Activated effector memory CD4-positive, alpha-beta T cell treated with anti-CD3 and anti-CD28 coated beads, Interleukin-2, amount 50 U/mL, for 16 hours (primary cell): ENCODE data around the gene BICDL2.
A peak's percentile ranks its signal among the peaks of the same experiment; 100 is the strongest.

Experiments used
- DNase-seq: peaks from one replicate; pipeline ENCODE4 v3.0.0-alpha.2; 2020

The BICDL2 gene

GRCh38 chr16:3023415-3023668 is 13.4 kb downstream of the BICDL2 start:
- DNase-seq: peak; percentile 76

GRCh38 chr16:3022684-3023414 is 13.9 kb downstream of the BICDL2 start:
- no peak for DNase-seq

GRCh38 chr16:3022208-3022683 is 14.5 kb downstream of the BICDL2 start:
- peak; percentile 96 for DNase-seq

- peak; percentile 93 for DNase-seq
Measured at GRCh38 chr16:3021449-3022207, 15.1 kb downstream of the BICDL2 start.

GRCh38 chr16:3020604-3021448 is 15.9 kb downstream of the BICDL2 start:
- peak; percentile 88 for DNase-seq

GRCh38 chr16:3020247-3020603 is 16.5 kb downstream of the BICDL2 start, which contains the start of gene TNFRSF12A:
Gene TNFRSF12A (plus strand): TSS chr16:3020368. CDS start chr16:3020398, 30 bp downstream.
- peak; percentile 89 for DNase-seq

GRCh38 chr16:3019594-3020246 is 17.0 kb downstream of the BICDL2 start:
- DNase-seq: no peak

GRCh38 chr16:3017794-3018506 is 18.8 kb downstream of the BICDL2 start, which contains the start of gene CLDN6:
Gene CLDN6 (minus strand): TSS chr16:3018183. CDS start chr16:3016021, 2,162 bp downstream.
- peak; percentile 75 for DNase-seq

GRCh38 chr16:3017344-3017743 is 19.4 kb downstream of the BICDL2 start:
- DNase-seq: no peak

GRCh38 chr16:3015865-3016521 is 20.8 kb downstream of the BICDL2 start:
- DNase-seq: no peak

- DNase-seq: no peak
Measured at GRCh38 chr16:3014971-3015370, 21.8 kb downstream of the BICDL2 start.

- DNase-seq: no peak
Measured at GRCh38 chr16:3013998-3014690, 22.6 kb downstream of the BICDL2 start.

GRCh38 chr16:3013491-3013951 is 23.2 kb downstream of the BICDL2 start:
- no peak for DNase-seq

GRCh38 chr16:3012828-3013420 is 23.8 kb downstream of the BICDL2 start, which contains the start of gene CLDN9:
Gene CLDN9 (plus strand): TSS chr16:3012923. CDS start chr16:3013363, 440 bp downstream.
- no peak for DNase-seq

GRCh38 chr16:3012246-3012645 is 24.5 kb downstream of the BICDL2 start:
- DNase-seq: no peak

GRCh38 chr16:3010510-3010909 is 26.2 kb downstream of the BICDL2 start:
- no peak for DNase-seq

- DNase-seq: no peak
Measured at GRCh38 chr16:3009568-3010390, 27.0 kb downstream of the BICDL2 start.

- DNase-seq: no peak
Measured at GRCh38 chr16:3008690-3009037, 28.1 kb downstream of the BICDL2 start.

GRCh38 chr16:3007957-3008689 is 28.6 kb downstream of the BICDL2 start:
- DNase-seq: no peak
